GM18498 (cell line): ENCODE results near the gene SLC30A3.
"Not testable (repeated sequence)": the region's sequence is repeated elsewhere in the genome, so short reads cannot be mapped to it uniquely, and the experiment has no call there.

ENCODE experiments used
- ATAC-seq: cut with Tn5 transposase; IDR thresholded peaks from one replicate; pipeline ENCODE4 v1.9.1; 2021; ENCODE audit warnings: mild to moderate bottlenecking, moderate library complexity; ENCODE audit not compliant: unreplicated experiment

SLC30A3 gene

DNA sequence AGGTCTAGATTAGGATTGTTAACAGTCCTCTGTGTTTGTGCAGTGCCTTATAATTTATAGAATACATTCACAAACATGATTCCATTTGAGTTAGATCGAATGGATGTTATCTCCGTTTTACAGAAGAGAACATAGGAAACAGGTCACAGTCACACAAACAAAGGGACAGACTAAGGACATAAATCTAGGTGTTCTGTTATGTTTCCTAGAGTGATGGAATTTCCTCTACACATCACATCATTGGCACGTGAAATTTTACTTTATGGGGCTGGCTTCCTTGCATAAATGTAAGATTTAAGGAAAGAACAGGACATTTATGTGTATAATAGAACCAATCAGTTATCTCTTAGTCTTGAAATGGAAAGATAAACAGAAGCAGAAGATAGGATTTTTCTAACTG, 25.8 kb upstream of the SLC30A3 start:
- no peak for ATAC-seq

DNA sequence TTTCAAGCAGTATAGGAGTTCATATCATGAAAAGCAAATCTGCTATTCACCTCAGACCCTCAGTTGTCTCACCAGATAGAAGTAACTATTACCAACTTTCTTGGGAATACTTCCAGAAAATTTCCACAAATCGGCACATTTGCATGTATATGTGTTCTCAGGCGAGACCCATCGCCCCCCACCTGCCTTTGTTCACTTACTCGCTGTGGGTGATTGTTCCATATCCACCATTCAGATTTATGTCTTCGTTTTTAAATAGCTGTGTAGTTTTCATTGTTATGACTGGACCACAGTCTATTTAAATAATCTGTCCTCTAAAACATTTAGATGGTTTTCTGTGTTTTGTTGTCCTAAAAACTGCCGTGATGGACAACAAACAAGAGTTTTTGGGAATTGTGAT, 22.6 kb upstream of the SLC30A3 start:
- ATAC-seq = no peak

DNA sequence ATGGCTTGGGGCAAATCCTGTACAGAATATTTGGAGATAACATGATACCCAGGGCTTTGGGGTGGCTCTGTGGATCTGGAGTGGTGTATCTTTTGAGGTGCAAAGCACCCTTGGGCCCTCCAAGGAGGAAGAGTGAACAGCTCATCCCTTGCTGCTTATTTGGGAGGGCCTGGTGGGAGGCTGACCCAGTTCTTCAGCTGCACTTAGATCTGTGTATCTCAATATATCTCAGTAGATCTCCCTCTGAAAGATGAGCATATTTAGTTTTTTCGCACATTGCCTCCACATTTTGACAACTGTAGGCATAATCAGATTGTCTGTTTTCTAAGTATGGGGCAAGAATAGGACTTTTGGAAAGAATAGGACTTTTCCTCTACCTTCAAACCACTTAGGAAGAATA, 22.1 kb upstream of the SLC30A3 start:
- ATAC-seq = no peak

DNA sequence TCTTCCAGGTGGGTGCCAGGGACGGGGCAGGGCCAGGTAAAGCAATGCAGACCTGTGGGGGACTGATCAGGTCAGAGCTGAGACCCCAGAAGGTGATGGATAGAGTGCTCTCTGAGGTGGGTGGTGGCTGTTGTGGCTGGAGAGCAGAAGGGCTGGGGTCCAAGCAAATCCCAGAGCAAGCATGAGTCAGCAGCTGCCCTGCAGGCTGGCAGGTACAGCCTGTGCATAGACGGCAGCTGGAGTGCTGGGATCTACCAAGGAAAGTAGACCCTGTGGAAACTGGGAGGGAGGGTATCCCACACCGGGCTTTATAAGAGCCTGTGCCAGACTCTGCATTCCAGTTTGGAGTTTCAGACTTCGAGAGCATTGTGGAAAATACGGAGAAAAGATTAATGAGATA, 20.0 kb upstream of the SLC30A3 start:
- ATAC-seq = no peak

DNA sequence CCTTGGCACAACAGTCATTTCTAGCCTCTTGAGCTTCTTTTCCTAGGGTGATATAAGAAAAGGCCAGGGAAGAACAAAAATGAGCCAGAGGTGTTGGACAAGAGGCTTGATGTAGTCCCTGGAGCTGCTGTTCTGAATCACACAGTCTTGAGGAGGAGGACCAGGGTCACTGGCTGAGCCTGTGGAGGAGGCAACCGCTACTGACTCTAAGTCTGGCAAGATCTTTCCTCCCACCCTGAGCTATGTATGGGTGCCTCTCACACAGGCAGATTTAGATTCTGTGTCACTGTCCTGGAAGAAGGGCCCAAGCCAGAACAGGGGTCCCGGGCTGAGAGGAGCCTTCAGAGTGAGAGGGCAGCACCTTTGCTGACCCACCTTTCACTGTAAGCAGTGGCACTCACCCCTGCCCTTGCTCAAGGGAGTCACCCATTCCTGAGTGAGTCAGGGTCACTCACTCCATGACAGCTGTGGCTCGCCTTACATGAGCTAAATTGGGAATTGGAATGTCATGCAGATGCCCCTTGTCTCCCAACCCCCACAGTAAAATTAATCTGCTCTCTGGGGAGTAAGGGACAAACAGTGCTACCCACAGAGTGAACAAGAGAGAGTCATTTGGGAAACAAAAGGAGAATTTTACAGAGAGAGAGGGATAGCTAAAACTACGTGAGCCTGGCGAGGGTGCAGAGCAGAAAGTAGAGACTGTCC, 19.2 kb upstream of the SLC30A3 start, which contains the start of gene TRIM54:
Gene TRIM54 (plus strand): TSS at position 575 of the 705 bp plus-strand sequence. CDS start 303 bp downstream, outside the sequence.
- ATAC-seq = no peak

DNA sequence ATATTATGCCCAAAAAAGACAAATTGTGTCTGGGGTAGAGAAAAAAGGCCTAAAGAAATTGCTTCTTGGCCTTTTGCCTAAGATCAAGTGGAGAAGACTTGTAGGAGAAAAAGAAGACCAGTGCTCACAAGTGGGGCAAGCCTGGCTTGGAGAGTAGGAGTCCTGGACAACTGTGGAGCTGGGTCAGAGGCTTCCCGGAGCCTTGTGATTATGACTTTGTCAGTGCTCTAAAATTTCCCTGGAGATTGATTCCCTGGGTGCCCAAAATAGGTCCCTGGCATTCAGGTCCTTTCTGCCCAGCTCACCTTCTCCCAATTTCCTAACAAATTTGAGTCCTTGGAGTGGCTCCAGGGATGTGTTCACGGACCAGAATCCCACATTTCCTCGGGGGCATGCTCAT, 18.6 kb upstream of the SLC30A3 start:
- no peak for ATAC-seq

DNA sequence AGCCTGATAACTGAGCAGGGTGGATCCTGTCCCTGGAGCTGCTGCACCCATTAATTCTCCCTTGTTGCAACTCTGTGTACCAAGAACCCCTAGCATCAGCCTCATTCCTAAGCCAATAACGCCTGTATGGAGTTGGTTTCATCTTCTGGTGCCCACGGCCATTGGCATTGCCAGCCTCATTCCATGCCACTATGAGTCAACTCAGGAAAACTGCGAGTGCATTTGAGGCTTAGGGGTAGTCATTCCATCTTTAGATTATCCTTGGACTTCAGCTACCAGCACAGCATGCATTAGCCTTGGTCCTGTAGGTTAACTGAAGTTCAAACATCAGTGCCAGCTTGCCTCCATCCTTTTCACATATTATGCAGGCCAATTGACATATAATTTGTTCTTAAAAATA, 18.0 kb upstream of the SLC30A3 start:
- no peak for ATAC-seq

DNA sequence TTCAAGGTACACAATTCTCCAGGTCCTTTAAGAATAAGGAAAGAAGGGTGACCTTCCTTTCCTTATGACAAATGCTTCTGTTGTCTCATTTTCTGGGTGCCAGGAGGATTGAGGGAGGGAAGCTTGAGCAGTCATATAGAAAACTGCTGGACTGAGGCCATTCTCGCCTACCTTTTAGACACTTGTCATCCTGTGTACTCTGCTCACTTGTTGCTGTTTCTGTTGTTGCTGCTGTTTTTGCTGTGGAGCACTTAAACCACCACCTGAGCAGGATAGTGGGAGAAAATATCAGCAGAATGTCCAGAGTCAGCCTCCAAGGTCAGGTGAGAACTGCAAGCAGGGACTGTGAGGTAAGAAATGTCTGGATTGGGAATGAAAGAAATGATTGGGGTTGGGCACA, 15.2 kb upstream of the SLC30A3 start:
- ATAC-seq = no peak

DNA sequence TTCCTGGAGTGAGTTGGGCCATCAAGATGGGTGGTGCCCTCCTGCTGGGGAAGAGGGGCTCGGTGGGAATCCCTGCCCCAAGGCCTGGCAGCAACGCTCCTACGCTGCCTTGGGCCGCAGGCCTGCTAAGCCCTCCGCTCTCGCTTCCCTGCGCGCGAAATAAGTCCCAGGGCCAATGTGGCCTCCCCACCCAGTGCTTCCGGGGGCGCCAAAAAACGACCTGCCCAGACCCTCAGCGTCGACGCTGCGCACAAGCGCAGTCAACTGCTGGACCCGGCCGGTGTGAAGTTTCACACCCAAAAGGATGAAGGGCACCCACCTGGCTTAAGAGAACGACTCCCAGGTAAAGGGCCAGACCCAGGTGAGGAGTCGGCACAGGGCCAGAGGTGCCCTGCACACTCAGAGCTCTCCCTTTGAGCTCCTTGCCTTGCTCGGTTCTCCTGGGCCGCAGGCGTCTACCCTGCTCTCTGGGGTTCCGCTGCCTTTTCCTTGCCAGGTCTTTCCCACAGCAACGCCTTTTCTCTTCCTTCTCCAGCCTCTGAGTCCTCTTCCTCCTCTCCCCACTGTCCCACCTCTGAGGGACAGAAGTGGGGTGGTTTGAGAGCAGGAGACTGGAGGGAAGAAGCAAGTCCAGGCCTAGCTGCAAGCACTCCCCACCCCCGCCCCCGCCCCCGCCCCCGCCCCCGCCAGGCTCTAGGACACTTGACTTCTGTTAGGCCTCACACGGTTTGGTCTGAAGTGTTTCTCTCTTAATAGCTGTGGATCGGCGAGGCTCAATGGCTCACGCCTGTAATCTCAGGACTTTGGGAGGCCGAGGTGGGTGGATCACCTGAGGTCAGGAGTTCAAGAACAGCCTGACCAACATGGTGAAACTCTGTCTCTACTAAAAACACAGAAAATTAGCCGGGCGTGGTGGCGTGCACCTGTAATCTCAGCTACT, 12.6 kb upstream of the SLC30A3 start, which contains the start of gene DNAJC5G:
Gene DNAJC5G (plus strand): TSS at position 223 of the 940 bp plus-strand sequence. CDS start 1,296 bp downstream, outside the sequence.
- ATAC-seq = no peak

DNA sequence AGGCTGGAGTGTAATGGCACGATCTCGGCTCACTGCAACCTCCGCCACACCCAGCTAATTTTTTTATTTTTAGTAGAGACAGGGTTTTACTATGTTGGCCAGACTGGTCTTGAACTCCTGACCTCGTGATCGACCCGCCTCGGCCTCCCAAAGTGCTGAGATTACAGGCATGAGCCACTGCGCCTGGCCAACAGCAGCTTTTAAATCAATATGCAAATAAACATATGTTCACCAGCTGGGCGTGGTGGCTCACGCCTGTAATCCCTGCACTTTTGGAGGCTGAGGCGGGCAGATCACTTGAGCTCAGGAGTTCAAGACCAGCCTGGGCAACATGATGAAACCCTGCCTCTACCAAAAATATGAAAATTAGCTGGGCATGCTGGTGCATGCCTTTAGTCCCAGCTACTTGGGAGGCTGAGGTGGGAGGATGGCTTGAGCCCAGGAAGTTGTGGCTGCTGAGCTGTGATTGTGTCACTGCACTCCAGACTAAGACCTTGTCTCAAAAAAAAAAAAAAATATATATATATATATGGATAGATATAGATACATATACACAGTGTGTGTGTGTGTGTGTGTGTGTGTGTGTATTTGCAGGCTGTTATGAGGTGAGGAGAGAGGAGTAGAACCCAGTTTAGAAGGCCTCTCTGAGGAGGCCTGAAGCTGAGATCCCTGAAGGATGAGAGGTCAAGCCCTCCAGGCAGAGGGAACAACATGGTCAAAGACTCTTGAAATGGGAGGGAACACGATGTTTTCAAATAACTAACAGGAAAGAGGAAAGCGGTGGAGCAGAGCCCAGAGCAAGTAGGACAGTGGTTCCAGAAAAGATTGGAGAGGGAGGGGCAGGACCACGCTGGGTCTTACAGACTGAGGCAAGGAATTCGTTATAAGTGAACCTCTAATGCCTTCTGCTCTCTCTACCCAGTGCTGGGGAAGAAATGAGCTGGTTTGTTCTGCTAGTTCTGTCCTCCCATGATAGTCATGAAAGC, 10.0 kb upstream of the SLC30A3 start:
- ATAC-seq = not testable (repeated sequence)

DNA sequence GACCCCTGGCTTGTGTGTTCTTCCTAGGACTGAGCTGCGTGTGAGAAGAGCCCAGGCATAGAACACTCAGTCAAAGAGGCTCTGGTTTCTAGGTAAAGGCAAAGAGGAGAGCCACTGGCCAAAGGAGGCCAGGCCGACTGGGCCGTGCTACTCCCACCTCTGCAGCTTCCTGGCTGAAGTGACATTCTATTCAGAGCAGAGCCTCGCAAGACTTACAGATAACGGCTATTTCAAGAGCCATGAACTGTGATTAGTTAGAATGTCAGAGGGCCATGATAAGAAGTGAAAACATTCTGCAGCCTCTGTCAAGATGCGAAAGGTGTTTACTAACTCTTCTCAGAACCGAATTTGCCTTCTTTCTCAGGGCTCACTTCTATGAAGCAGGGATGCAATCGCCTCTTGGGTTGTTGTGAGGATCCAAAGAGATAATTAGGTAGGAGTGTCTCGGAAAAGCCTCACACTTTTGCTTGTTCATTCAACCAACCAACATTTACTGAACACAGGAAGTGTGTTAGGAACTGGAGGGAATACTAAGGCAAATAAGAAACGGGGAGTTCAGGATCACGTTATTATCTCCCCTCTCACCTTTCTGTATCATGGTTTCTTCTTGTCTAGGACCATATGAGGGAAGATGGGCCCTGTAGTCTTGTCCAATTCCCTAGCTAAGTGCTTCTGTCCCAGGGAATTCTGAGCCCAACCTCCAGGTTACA, 8.9 kb upstream of the SLC30A3 start:
- no peak for ATAC-seq

DNA sequence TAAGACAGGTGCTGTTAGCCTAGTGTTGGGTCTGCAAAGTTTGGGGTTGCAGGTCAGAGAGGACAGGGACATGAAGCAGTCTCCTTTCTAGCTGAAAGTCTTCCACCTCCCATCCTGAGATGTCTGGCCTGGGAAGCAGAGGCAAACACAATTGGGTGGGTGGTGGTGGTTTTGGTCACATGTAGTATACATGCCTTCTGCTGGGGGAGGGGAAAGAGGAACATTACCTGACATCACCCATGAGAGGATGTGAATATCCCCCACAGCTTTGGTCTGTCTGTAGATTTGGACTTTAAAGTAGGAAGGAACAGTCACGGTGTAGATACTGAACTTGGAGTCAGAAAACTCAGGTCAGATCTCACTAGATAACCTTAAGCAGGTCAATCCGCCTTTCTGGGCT, 7.8 kb upstream of the SLC30A3 start:
- no peak for ATAC-seq

DNA sequence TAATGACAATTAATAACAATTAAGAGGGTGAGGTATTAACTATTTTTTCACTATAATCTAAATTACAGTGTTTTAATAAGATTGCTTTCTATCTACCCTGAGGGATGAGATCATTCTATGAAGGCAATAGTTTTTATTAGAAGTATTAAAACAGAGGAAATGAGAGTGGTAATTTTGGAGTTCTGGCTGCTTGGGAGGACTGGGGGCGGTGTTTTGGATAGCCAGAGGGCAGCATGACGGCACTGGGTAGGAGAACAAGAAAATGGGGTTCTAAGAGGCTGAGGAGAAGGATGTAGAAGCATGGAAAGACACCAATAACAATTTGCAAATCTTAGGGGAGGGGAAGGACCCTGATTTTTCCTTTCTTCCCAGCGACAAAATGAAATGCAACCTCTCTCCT, 7.3 kb upstream of the SLC30A3 start:
- no peak for ATAC-seq

DNA sequence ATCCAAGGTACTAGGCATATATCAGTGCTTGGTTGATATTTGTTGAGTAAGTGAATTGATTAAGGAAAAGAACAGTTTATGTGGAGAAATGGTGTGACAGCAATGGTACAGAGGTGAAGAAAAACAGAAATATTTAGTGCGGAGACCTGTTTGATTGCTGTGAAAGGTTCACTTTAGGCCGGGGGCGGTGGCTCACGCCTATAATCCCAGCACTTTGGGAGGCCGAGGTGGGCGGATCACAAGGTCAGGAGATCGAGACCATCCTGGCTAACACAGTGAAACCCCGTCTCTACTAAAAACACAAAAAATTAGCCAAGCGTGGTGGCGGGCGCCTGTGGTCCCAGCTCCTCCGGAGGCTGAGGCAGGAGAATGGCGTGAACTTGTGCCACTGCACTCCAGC, 5.4 kb upstream of the SLC30A3 start:
- not testable (repeated sequence) for ATAC-seq

DNA sequence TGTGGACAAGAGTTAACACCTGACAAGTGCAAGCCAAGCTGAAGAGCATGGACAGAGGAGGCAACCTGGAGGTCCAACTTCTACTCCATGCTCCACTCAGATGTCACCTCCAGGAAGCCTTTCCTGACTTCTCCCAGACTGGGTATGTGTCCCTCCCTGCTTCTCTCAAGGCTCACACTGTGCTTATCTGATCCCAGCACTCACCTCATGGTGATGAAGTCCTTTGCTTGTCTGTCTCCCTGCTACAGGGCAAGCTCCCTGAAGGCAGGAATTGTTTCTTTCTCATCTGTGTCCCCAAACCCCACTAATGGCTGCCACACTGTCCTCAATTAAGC, 2.7 kb upstream of the SLC30A3 start:
- ATAC-seq = no peak

DNA sequence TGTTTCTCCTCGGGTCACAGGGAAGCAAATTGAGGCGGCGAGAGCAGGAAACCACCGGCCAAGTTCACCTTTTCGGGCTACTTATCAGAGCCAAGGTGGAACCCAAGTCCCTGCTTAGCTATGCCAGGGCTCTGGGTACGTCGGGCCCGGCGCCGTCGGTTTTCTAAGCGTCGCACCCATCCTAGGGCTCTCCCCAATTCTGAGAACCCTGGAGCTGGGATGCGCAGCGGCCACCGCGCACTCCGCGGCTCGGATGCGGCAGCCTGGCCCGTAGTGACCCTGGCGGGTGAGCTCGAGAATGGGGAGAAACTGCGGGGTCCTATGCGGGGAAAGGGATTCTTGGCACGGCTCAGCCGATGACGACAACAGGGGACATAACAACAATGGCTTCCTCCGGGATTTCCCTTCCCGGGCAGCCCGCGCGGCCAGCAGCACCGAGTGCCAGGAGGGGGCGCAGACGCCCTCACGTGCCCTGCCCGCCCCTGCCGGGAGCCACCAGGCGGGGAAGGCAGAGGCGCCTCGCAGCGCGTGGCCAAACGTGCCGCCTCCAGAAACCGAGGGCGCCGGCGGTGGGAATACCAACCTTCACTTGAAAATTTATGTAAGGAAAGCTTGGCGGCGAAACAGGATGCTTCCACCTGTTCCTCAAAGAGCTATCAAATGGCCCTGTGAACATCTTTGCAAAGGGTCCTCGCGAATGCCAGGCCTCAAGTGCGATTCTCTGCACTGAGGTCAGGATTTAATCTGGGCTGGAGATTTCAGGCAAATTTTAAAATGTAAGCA, 2.1 kb upstream of the SLC30A3 start:
- ATAC-seq = no peak

DNA sequence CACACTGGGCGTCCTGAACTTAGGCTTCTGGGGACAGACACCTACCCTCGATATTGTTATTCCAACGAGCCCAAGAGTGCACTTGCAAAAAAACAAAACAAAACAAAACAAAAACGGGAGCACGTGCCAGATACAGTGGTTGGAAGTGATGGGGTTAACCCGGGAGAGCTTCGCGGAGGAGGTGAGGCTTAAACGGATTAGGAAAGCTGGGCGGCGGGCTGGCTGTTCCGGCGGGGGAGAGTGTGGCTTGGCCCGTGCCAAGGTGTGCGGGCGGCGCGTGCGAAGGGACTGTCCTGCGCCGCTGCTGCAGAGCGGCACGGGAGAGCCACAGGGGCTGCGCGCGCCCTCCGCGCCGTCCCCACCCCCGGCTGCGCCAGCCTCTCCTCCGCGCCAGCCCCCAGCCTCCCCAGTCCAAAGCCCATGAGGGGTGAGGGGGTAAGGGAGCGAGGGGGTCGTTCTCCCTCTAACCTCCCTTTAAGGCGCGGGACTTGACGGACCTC, 1.5 kb upstream of the SLC30A3 start:
- no peak for ATAC-seq

DNA sequence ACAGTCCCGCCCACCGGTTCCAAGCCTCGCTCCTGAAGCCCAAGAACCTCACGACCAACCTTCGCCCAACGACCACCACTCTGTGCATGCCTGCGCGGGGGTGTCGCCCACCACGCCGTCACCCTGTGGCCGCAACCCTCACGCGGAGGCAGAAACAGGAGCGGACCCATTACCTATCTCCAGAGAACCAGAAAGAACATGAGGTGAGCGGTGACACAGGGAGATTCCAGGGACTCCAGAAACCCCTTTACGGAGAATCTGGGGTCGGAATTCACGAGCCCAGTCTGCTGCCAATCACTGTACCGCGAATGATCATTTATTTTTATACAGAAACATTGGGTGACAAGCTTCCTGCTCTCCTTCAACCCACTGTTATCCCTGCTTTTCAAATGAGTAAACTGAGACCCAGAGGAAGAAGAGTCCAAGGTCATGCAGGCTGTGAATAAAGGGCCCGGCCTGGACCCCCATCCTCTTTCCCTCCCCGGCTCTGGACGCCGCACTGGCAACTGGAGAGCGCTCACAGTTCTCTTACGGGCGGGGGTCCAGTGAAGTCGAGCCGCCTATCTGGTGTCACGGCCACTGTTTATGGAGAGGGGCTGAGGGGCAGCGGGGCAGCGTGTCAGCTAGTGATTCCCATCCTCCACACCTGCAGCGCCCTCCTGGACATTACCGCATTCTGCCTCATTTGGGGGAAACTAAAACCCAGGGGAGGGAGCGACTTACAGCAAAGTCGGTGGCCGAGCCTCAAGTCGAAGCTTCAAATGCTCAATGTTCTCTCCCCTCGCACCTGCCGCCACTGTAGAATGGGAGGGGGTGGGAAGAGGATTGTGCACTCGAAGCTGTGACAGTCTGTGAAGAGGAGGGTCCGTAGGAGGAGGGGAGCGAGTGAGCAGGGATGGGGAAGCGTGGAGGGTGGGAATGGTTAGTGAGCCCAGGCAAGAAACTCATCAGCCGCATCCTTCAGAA, 723 bp upstream of the SLC30A3 start:
- no peak for ATAC-seq
